H1 (cell line): ENCODE measurements around the gene NELFB. TPM values are rescaled to one million over a fixed set of nuclear protein-coding genes. Genes with fewer than 3 reads are reported as not detected.

Source experiments
- JUN ChIP-seq: IDR thresholded peaks from 2 replicates; pipeline ENCODE4 v1.6.1; 2011; ENCODE audit warnings: low read depth, mild to moderate bottlenecking, improper control_type of control experiment, low read length
- KDM4A ChIP-seq: IDR thresholded peaks from one replicate; pipeline ENCODE4 v1.7.1; 2012; ENCODE audit warnings: low read depth, mild to moderate bottlenecking, moderate library complexity, low read length, inconsistent platforms; ENCODE audit not compliant: severe bottlenecking
- YY1 ChIP-seq: IDR thresholded peaks from 2 replicates; pipeline ENCODE4 v1.6.1; 2011; ENCODE audit warnings: low read depth, mild to moderate bottlenecking, low read length
- polyA plus RNA-seq, 7 experiments: library from polyadenylated mRNA; depleted of rRNA in 3 of 7; stranded (reverse) in 5 of 7; unstranded in 2 of 7; fragments of >200 nt in 5 of 7; fragments of 200-250 nt in 2 of 7; gene quantifications; 1 replicate in 5 of 7; 2 replicates in 1 of 7; 4 replicates in 1 of 7; pipeline versions ENCODE4 v1.2.1 to v1.2.3, GENCODE V29; 2011 to 2013; ENCODE audit warnings: missing spikeins in 2 of 7, mixed read lengths in 2 of 7
- total RNA-seq: library from RNA; stranded (reverse); fragmentation: NEBNext Ultra II Directional; extraction: Animal tissue kit (Norgen Biotek cat#: 25700); gene quantifications from 2 replicates; pipeline ENCODE4 v1.2.1, GENCODE V29; 2021

Gene NELFB
- total and polyA plus RNA-seq, 2 of the 8 experiments (the other 6 are each of a cell fraction or from before 2014, with no cell fraction given), result 57.6 to 78.0 TPM

- no peak for TF ChIP-seq YY1
- TF ChIP-seq KDM4A, result no peak
- TF ChIP-seq JUN, result no peak
Measured at GRCh38 chr9:137267933-137268355, 12.8 kb downstream of the NELFB start (continued).
